T47D (cell line): ENCODE measurements around the gene EIF6.
A peak's percentile ranks its signal among the peaks of the same experiment; 100 is the strongest.

Experiments
- DNase-seq, 2 experiments: peaks; one replicate each; pipeline versions ENCODE4 v3.0.0 to v3.0.0-alpha.2; 2011 to 2012; ENCODE audit warnings: low read depth in 1 of 2, low spot score in 1 of 2
- JUND ChIP-seq: IDR thresholded peaks from 2 replicates; pipeline ENCODE4 v1.6.1; 2012; ENCODE audit warnings: low read depth
- in situ Hi-C: cut with HindIII; loops from 2 replicates; pipeline ENCODE4 v1.10.0; 2016; ENCODE audit warnings: low sequenced_read_pairs, low pct_unique_long_range_greater_than_20kb

EIF6 gene

DNA sequence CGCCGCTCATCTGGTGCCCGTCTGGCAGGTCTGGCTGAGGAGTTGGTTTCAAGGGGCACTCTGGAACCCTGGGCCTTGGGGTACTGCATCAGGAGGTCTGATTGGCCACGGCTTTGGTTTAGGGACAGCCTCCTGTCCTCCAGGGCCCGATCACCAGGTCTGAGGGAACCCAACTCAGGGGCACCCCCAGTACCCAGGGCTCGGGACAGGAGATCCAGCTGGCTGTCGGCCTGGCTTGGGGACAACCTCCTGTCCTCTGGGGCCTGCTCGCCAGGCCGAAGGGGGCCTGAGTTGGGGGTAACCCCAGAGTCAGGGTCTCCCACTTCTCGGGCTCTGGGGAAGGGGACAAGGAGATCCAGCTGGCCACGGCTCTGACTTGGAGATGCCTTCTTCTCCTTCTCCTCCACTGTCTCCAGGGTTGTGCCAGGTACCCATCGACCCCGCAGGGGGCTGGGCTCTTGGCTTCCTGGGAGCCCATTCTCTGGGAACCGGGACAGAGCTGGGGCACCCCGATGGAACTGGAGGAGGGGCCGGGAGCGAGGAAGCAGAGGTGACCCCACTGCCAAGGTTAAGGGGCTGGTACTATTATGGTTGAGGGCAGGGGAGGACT, 2.4 kb upstream of the EIF6 start:
- DNase-seq: no peak
- TF ChIP-seq JUND: no peak
- in situ Hi-C loops: no loop called here

DNA sequence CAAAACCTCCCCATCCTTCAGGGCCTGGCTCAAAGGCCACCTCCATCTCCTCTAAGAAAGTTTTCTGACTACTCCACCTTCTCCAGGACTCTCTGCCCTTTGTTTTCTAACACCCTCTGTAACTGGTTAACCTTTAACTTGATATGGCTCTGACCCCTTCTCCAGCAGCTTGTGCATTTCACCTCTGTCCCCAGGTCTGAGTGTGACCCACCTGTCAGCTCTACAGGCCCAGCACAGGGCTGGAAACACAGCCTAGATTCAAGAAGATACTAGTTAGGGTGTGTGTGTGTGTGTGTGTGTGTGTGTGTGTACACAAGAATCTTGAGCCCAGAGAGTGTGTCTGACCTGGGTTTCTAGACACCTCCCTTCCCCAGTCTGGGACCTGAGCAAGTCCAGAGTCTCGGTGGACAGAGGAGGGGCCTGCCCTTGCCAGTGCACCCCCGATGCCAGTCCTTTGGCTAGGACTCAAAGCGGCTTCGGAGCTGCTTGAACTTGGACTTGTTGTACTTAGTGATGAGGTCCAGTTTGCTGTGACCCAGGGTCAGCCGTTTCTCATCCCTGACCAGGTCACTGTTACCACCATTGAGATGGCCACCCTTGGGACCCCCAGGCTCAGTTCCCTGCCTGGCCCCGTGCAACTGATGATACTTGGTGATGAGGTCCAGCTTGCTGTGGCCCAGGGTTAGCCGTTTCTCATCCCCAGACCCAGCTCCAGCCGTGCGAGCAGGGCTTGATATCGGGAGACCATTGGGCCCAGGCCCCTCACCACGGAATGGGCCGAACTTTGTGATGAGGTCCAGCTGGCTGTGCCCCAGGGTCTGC, 1.7 kb upstream of the EIF6 start:
- no peak for DNase-seq
- no peak for TF ChIP-seq JUND
- in situ Hi-C loops: no loop called here

DNA sequence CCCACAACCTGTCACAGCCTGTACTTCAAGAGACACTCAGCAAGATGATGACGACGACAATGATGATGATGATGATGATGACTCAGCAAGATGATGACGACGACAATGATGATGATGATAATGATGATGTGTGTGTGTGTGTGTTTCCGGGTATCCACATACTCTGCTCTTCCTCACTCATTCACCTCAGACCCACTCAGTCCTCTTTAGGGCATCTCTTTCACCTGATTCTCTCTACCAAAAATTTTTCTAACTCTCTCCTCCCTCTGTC, 1.2 kb upstream of the EIF6 start:
- in situ Hi-C loops: no loop called here
- no peak for TF ChIP-seq JUND

DNA sequence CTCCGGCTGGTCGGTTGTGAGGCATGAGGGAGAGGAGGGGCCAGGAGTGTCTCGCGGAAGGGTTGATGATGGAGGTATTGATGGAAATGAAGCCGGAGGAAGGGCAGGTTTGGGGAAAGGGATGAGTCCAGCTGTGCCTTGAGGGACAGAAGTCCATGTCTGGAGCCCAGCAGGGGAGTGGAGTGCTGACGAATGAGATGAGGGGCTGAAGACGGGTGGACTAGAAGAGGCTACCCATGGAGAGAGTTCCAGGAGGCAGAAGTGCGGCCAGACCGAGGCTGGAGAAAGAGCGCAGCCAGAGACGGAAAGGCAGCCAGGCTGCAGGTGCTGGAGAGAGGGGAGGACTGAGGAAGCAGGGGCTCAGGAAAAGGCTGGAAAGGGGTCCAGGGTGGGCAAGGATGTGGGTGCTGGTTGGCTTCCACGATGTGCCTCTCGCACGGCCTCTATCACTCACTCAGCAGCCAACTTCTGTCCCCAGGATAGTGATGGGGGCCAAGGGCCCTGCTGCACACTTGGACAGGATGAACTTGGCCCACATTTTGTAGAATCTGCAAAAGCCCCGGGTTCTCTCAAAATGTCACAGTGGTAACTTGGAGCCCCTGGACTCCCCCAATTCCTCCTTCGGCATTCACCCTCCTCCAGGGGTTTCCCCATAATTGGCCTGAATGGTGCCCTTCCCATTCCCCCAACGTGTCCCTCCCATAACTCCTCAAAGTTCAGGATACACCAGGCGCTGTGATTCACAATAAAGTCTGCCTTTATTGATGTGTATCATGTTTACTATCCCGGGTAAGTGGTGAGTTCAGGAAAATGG, 627 bp upstream of the EIF6 start:
- DNase-seq: no peak
- no peak for TF ChIP-seq JUND
- in situ Hi-C loops: no loop called here

More for the DNA sequence above, 1.2 kb upstream of the EIF6 start:
- peak in 1 of 2 experiments; percentile 37 for DNase-seq

DNA sequence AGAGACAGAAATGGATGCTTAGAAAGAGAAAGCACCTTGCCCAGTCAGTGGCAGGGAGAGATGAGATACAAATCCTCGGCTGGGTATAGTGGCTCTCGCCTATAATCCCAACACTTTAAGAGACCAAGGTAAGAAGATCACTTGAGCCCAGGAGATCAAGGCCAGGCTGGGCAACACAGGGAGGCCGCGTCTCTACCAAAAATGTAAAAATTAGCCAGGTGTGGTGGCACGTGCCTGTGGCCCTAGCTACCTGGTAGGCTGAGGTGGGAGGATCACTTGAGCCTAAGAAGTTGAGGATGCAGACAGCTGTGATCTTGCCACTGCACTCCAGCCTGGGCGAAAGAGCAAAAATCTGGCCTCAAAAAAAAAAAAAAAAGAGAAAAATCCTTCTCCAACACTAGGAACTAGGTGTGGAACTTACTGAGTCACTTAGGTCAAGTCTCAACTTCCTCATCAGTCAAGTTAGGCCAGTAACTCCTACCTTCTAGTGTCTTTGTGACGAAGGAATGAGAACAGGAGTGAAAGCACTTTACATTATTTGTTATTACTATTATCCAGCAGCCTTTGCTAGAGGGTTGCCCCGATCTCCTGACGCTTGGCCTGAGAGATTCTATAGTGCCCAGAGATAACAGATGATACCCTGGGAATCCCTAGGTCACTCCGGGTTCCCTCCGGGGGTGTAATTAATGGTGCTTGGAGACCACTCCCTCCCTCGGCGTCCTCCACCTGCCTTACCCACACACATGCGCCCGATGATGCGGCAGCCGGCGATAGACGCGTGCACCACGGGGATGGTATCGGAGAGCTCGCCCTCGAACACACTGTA, 918 bp downstream of the EIF6 start:
- in situ Hi-C loops: no loop called here

DNA sequence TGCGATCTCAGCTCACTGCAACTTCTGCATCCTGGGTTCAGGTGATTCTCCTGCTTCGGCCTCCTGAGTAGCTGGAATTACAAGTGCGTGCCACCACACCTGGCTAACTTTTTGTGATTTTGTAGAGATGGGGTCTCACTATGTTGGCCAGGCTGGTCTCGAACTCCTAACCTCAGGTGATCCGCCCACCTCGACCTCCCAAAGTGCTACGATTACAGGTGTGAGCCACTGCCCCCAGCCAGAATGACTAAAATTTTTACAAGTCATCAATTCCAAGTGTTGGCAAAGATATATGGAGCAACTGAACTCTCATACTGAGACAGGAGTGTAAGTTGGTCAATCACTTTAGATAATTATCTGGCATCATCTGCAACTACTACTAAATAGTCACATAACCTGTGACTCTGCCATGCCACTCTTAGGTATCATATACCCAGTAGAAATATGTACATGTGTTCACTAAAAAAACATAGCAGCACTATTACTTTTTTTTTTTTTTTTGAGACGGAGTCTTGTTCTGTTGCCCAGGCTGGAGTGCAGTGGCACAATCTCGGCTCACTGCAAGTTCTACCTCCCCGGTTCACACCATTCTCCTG, 3.0 kb downstream of the EIF6 start:
- DNase-seq: no peak
- TF ChIP-seq JUND: no peak
- in situ Hi-C loops: no loop called here

More for the DNA sequence above, 918 bp downstream of the EIF6 start:
- TF ChIP-seq JUND: no peak
- DNase-seq: no peak

DNA sequence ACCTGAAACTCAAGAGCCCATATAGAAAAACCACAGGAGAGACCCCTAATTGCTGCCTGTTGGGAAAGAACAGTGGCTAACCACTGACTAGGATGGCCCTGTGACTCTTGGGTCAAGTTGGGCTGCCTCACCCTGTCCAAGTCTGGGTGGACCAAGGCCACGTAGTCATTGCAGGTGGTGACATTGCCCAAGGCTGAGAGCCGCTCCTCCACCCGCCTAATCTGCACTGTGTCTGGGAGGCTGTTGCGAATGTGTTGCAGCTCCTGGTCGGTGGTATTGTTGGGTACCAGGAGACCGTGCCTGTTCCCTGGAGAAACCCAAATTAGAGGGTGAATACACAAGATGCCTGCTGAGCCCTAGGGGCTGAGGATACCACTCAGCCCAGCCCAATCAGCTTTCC, 4.0 kb downstream of the EIF6 start:
- no peak for DNase-seq
- in situ Hi-C loops: no loop called here
- no peak for TF ChIP-seq JUND

DNA sequence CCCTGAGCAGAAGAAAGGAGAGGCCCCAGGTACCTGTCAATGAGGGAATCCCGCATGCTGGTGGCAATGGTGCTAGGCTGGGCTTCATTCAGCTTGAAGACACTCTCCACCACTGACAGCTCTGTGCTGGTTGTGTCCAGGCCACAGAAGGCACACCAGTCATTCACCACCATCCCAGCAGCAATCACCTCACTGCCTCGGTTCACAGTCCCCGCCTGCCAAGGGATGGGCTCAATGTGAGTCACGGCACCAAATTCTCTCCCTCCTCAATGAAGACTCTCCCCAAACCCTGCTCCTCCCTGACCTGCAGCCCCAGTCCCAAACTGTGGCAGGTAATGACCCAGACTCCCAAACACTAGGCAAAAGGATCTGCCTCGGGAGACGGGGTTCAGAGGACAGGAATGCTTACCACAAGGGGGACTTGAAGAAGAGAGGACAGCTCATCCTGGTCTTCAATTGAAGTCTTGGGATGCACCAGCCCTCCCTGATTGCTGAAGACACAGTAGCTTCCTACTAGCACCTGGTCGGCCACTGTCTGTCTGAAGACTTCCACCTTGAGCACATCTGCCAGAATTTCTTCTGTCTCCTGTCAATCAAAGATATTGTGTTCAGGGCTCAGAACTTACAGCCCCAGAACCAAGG, 4.9 kb downstream of the EIF6 start:
- in situ Hi-C loops: no loop called here
- DNase-seq: no peak
- TF ChIP-seq JUND: no peak

DNA sequence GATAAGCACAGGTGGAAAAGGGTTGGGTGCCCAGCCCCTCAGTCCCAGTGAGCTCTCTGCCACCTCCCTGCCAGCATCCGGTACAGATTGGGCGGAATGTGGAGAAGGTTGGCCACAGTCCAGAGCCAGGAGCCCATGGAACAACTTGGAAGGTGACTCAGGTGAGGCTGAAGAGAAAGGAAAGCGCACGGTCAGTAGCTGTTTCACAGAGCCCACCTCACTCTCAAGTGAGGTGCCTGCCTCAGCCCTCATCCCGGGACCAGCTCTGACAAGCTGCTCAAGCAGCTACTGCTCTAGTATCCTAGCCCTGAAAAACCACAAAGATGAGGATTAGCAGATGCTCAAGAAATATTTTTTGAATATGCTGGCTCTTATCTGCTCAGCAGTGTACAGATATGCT, 5.5 kb downstream of the EIF6 start:
- in situ Hi-C loops: no loop called here
- no peak for DNase-seq
- no peak for TF ChIP-seq JUND

DNA sequence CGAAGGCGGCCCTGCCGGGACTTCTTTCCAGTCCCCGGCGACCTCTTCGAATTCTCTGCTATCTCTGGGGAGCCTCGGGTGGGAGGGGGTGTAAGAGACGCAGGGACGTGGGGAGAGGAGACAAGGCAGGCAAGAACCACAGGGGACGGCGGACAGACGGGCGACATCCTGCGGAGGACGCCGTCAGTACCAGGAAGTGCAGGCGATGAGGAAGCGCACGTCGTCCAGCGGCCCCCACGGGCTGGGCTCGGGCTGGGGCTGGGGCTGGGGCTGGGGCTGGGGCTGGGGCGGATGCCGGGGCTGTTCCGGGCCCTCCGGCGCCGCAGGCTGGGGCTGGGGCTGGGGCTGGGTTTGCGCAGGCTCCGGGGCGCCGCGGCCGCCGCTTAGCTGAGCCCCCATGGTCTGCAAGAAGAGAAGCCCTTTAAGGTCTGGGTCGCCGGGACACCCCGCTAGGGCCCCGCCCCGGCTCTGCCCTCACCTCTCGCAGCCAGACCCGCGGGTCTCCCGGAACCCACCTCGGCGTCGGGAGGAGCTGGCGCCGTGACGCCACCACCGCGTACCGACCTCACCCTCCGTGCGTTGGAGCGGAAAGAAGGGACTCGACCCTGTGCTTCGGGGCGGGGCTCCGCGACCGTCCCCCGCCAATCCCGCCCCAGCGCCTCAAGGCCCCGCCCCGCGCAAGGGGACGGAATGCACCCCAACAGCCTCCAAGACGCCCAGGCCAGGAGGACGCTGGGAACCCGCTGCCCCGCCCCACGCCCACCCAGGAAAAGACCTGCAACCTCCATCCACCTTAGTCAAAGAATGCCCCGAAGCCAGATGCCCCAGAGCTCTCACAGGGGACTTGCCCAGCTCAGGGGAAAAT, 6.8 kb downstream of the EIF6 start, which contains the start of gene MMP24OS:
TSS of gene MMP24OS (minus strand) at position 592 of the 865 bp plus-strand sequence. CDS start at position 399, 193 bp downstream.
- in situ Hi-C loops: no loop called here
- no peak for TF ChIP-seq JUND
- peak; percentile 91 to 95 for DNase-seq

DNA sequence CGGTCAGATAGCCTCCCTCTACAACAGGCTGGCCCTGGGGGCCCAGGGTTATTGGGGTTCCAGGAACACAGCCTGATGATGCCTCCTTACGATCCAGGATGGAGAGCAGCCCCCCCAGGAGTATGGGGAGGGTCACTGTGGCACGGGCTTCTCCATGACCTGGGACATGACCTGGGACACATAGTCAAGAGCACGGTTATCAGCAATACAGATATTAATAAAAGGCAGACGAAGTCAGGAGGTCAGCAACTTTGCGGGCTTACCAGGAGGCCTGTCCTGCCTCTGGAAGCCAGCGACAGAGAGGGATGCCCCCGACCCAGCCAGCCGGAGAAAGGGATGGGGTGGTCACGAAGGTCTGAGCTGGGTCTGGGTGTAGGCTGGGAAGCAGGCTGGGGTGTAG, 7.4 kb downstream of the EIF6 start:
- no peak for DNase-seq
- in situ Hi-C loops: no loop called here
- TF ChIP-seq JUND: no peak
